Measurements from ENCODE around the gene HERPUD1.
A peak's percentile ranks its signal among the peaks of the same experiment; 100 is the strongest.

The HERPUD1 gene

GRCh38 chr16:56910654-56911539 is 21.0 kb upstream of the HERPUD1 start:
- DNase-seq, result peak in 7 of 58 donors; percentile 2 to 17 (median 5)

GRCh38 chr16:56911771-56912571 is 20.0 kb upstream of the HERPUD1 start:
- DNase-seq, result peak in 27 of 58 donors; percentile 4 to 53 (median 21)

- DNase-seq, result no peak
Observed at GRCh38 chr16:56912746-56913708, 18.9 kb upstream of the HERPUD1 start.

- DNase-seq, result no peak
Observed at GRCh38 chr16:56914896-56915295, 17.0 kb upstream of the HERPUD1 start.

GRCh38 chr16:56915336-56916119 is 16.4 kb upstream of the HERPUD1 start:
- no peak for DNase-seq

- peak in 4 of 58 donors; percentile 7 to 12 (median 10) for DNase-seq
Observed at GRCh38 chr16:56916571-56917403, 15.2 kb upstream of the HERPUD1 start.

GRCh38 chr16:56918467-56919012 is 13.4 kb upstream of the HERPUD1 start:
- no peak for DNase-seq

- no peak for DNase-seq
Observed at GRCh38 chr16:56919099-56919800, 12.7 kb upstream of the HERPUD1 start.

- DNase-seq, result no peak
Observed at GRCh38 chr16:56921571-56921970, 10.4 kb upstream of the HERPUD1 start.

GRCh38 chr16:56923481-56924091 is 8.4 kb upstream of the HERPUD1 start:
- no peak for DNase-seq

- no peak for DNase-seq
Observed at GRCh38 chr16:56927471-56927870, 4.5 kb upstream of the HERPUD1 start.

GRCh38 chr16:56929639-56930038 is 2.3 kb upstream of the HERPUD1 start:
- no peak for DNase-seq

- DNase-seq, result no peak
Observed at GRCh38 chr16:56930486-56931270, 1.3 kb upstream of the HERPUD1 start.

- DNase-seq, result peak in 3 of 58 donors; percentile 56 to 74 (median 65)
Observed at GRCh38 chr16:56931271-56931891, 561 bp upstream of the HERPUD1 start.

- DNase-seq, result peak in 55 of 58 donors; percentile 27 to 84 (median 63)
Observed at GRCh38 chr16:56932721-56933619, 1.0 kb downstream of the HERPUD1 start.
